SH-SY5Y (cell line): ENCODE measurements around the gene TUBGCP5.

Experiments
- GATA2 ChIP-seq: IDR thresholded peaks from 2 replicates; pipeline ENCODE4 v1.6.1; 2011; ENCODE audit warnings: mild to moderate bottlenecking, low read depth, low read length
- GATA3 ChIP-seq: IDR thresholded peaks from 2 replicates; pipeline ENCODE4 v1.6.1; 2011; ENCODE audit warnings: low read depth, mild to moderate bottlenecking, low read length, moderate library complexity

The TUBGCP5 gene

DNA sequence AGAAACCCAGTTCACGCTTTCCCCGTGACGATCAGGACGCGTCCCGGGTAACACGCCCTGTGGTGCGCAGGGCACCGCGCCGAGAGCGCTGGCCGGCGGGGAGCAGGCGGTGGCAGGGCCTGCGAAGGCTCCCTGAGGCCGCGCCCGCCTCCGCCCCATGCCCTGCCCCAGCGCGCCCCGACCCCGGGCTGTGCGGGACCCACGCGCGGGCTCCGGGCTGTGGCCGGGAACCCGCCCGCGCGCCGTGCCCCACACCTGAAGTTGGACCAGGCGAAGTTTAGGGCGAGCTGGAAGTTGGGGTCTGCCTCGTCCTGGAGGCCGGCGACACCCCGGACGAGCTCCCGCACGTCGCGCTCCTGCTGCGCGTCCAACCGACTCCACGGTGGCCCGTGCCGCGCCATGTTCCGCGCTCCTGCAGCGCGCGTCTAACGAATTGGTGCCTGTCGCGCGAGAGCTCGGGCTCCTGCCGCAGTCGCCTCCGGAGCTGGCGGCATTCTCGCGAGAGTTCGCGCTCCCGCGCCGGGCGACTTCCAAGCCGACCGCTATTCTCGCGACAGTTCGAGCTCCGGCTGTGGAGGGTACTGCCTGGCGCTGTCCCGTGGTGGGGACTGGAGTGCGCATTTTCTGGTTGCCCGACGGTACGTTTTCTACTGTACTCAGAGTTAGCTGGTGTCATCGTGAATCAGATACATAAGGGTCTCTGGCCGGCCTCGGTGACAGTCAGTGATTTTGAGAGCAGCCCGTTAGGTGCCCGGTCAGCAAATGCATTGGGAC is at the start of gene TUBGCP5:
TUBGCP5 (minus strand) TSS at position 427 of the 774 bp plus-strand sequence; CDS start at position 401, 26 bp downstream.
- TF ChIP-seq GATA2 (no peak), GATA3 (no peak)

DNA sequence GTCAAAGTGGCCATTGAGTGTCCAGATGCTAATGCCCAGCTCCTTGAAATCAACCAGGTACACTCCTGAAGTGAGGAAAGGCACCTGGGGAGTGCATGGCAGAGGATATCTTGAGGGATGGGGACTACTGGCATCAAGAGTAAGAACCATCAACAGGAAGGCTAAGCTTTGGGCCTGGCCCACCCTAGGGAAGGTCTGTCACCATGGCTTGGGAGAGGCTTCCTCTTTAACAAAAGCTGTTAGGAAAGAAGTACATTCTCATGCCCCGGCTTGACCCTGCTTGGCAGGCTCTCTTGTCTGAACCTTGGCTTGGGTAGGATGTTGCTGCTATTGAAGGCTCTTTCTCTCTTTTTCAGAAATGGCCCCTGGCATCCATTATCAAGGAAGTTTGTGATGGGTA is 43.7 kb upstream of the TUBGCP5 start:
- TF ChIP-seq GATA2 (no peak), GATA3 (no peak)

DNA sequence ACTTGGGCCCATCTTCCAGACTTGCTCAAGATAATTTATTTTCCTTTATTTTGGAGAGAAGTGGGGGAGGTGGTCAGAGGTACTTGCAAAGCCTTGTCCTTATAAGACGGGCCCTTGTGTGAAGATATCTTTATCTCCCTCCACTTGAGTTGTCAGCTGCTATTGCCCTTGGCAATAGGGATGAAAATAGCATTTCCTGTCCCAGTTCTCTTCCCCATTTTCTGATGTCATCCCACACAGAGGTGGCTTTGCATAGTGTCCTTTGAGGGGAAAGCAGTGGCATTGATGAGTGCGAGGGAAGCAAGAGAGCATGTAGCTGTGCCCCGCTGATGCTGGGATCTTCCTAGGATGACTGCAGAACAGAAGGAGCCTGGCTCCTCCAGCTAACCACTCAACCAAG is 41.9 kb upstream of the TUBGCP5 start:
- no peak for TF ChIP-seq GATA2
- no peak for TF ChIP-seq GATA3

DNA sequence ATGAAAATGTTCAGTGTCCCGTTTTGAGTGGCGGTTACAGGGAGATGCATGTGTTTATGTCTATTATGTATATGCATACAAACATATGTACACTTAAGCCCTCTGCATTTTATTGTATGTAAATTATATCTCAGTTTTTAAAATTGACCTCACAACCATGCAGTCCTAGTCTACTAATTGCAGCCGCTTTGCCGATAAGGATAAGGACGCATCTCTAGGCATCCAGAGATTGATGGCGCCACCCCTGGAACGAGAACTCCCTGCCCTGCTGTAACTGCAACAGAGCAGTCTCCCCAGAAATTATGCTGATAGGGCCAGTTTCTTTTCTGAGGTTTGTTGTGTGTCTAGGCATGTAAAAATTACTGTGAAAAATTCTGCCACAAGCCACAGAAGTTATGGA is 40.4 kb upstream of the TUBGCP5 start:
- no peak for TF ChIP-seq GATA2
- TF ChIP-seq GATA3: no peak

DNA sequence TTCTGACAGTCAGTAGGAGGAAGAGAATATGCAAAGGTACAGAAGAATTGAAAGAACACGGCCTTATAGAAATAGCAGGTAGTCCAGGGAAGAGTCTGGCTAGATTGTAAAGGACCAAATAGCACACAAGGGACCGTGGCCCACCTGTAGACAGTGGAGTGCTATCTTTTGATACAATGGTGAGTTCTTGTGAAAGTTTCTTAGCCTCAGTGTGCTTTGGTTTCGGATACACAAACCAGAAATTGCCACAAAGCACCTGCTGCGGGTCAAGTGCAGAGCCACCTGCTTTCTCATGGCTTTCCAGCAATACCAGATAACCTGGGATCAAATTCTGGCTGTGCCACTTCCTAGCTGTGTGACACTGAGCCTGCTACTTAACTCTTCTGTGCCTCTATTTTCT is 36.6 kb upstream of the TUBGCP5 start:
- no peak for TF ChIP-seq GATA2
- no peak for TF ChIP-seq GATA3

DNA sequence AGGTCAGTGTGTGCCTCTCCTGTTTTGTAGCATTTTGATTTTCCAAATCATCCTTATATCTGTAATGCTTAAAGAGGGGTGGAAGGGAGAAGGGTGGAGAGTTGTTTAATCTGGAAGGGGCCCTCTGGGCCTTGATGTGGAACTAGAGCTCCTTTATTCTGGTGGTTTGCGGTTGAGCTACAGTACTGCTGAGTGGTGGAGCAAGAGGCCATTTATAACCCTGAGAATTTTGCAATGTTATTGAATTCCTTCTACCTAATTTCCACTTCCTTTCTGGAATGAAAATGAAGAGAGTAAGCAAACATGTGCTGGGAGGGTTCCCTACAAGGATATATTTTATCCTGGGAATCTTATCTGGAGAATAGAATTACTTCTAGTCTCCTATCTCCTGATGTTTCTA is 35.3 kb upstream of the TUBGCP5 start:
- TF ChIP-seq GATA2 (no peak), GATA3 (no peak)

DNA sequence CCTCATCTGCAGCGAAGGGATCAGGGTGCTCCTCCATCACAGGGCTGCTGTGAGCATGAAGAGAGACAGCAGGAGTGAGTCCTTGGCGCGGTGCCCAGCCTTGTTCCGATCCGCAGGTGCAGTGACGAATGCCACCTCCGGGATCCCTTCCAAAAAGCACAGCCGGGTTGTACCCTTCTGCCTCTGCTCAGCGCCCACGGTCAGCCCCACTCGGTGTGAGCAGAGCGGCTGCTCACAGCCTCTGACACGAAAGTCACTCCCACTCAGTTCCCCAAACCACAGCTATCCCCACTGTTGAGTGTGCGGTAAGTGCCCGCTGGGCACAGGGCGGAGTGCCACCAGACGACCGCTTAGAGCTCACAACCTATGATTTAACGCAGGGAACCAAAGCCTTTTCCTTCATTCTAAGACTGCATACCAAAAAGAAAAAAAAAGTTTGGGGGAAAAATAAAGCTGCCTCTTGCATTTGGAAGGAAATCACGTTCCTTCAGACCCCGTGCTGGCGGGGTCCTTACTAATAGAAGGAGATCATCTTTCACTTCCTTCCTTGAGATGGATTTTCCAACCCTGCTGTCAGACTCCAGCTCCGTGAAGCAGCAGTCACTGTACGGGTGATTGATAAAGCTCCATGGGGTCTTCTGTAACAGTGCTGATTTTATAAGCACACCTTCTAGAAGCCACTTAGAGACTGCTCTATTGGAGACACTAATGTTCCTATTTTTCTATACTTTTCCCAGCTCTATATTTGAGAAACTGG is 34.7 kb upstream of the TUBGCP5 start:
- TF ChIP-seq GATA2 (no peak), GATA3 (no peak)

DNA sequence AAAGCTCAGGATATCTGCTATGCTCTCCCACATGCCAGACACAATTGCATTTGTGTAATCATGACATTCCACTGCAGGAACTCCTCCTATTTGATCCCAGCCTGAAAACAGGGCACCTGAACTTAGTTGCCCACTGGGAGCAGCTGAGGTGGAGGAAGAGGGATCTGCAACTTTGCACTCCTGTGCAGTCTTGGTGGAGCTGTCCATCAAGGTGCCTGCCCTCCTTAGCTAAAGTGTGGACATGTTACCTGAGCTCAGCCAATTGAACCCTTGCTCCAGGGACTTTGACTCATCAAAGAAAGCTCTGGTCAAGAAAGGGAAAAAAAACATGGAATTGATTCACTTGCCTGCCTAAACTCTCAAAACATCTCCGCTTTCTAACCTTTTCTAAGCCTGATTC is 33.3 kb upstream of the TUBGCP5 start:
- TF ChIP-seq GATA3 (no peak), GATA2 (no peak)

DNA sequence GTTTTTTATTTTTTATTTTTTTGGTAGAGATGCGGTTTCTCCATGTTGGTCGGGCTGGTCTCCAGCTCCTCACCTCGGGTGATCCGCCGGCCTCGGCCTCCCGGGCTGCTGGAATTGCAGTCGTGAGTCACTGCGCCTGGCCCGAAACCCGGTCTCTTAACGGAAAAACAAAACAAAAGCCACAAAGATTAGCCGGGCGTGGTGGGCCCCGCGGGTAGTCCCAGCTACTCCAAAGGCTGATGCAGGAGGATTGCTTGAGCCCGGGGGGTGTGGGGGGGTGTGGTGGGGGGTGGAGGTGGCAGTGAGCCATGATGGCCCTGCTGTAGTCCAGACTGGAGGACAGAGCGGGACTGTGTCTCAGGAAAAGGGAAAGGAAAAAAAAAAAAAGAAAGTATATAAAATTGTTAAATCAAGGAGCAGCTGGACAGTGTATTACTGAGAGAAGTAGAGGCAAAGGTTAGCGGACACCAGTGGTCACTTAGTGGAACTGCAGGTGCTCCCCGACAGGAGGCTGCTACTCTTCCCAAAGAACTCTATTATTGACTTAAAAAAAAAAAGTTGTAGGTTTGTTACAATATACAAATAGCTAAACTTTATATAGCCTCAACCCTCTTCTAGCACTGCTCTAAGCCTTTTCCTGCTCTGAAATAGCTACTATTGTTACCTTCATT is 30.3 kb upstream of the TUBGCP5 start:
- TF ChIP-seq GATA2 (no peak), GATA3 (no peak)

DNA sequence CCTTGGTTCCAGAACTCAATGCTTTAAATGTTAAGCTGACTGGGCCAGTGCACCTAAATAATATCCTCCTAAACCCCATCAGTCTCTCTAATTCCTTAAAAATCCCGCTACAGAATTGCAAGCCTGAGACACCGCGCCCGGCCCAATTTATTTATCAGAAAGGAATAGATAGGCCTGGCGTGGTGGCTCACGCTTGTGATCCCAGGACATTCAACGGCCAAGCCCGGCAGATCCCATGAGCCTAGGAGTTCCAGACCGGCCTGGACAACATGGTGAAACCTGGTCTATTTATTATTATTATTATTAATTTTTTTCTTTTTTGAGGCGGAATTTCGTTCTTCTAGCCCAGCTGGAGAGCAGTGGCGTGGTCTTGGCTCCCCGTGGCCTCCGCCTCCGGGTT is 28.0 kb upstream of the TUBGCP5 start:
- TF ChIP-seq GATA3 (no peak), GATA2 (no peak)

DNA sequence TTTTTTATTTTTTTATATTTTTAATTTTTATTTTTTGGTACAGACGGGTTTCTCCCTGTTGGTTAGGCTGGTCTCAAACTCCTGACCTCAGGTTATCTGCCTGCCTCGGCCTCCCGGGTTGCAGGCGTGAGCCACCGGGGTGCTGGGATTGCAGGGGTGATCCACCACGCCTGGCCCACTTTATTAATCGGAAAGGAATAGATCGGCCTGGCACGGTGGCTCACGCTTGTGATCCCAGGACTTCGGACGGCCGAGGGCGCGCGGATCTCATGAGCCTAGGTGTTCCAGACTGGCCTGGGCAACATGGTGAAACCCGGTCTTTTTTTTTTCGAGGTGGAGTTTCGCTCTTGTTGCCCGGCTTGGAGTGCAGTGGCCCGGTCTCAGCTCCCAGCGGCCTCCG is 26.5 kb upstream of the TUBGCP5 start:
- TF ChIP-seq GATA2 (no peak), GATA3 (no peak)

DNA sequence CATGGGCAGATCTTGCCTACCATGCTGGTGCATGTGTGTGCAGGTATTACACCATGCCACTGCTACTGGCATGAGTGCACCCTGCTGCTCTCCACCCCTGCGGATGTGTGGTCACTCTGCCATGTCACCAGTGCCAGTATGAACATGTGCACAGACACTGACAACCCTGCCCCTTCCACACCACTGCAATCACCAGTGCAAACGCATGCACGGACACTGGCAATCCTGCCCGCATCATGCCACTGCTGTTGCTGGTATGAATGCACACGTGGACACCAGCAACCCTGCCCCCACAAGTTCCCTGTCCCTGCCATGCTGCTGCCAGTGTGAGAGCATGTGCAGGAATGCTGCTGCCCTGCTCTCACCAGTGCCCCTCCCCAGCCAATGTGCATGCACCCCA is 24.8 kb upstream of the TUBGCP5 start:
- no peak for TF ChIP-seq GATA3

DNA sequence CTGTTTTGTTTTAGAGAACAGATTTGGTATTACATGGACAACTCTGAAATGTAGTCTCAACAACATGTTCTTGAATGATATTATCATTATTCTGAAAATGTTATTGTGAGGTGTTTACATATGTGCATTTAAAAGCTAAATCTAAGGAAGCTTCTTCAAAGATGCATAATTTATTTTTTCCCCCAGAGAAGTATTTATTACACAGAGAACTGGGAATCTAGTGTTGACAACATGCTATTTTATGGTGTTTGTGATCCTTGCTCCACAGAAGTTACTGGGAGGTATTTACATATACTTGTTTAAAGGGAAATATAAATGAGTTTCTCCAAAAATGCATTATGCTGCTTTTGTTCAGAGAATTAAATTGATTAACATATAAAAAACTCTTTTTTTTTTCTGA is 18.3 kb upstream of the TUBGCP5 start:
- TF ChIP-seq GATA2 (no peak), GATA3 (no peak)

DNA sequence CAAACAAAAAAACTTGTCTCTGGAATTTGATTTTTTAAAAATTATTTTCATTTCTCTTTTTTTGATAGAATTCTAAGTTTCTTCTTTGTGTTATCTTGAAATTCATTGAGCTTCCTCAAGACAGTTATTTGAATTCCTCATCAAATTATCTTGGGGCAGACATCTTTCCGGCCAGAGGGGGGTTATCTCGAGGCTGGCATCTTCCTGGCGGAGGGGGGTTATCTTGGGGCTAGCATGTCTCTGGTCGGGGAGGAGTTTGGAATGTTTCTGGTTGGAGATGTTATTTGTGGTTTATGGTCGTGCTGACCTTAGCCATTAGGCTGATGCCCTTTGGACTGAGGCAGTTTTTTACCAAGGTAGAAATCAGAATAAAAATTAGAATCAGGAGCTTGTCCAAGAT is 15.9 kb upstream of the TUBGCP5 start:
- TF ChIP-seq GATA2: no peak
- no peak for TF ChIP-seq GATA3

DNA sequence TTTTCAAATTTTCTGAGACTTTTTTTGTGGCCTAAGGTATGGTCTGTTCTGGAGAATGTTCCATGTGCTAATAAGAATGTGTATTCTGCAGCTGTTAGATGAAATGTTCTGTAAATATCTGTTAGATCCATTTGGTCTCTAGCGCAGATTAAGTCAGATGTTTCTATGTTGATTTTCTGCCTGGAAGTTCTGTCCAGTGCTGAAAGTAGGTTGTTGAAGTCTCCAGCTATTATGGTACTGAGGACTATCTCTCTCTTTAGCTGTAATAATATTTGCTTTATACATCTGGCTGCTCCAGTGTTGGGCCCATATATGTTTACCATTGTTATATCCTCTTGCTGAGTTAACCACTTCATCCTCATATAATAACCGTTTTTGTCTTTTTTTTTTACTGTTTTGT is 13.2 kb upstream of the TUBGCP5 start:
- no peak for TF ChIP-seq GATA3
- TF ChIP-seq GATA2: no peak

DNA sequence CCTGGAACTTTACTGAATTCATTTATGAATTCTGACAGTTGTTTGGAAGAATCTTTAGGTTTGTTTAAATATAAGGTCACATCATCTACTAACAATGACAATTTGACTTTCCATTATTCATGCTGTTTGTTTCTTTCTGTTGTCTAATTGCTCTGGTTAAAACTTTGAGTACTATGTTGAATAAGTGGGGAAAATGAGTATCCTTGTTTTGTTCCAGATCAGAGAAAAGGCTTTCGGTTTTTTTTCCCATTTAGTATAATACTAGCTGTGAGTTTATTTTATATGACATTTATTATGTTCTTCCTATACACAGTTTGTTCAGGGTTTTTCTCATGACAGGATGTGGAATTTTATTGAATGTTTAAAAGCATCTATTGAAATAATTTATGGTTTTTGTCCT is 11.3 kb upstream of the TUBGCP5 start:
- no peak for TF ChIP-seq GATA3
- TF ChIP-seq GATA2: no peak
